HepG2 (cell line): ENCODE results near the gene ME3. TPM values are rescaled to one million over a fixed set of nuclear protein-coding genes. Genes with fewer than 3 reads are reported as not detected.

Experiments
- BCL6 ChIP-seq: IDR thresholded peaks from 2 replicates; pipeline ENCODE4 v1.6.1; 2016; ENCODE audit warnings: missing genetic modification reagents, missing compliant biosample characterization
- CBX5 ChIP-seq: sonication (generic); formaldehyde crosslinking; IDR thresholded peaks from 2 replicates; pipeline ENCODE4 v1.4.0; 2020; ENCODE audit warnings: missing genetic modification reagents, borderline replicate concordance
- ELF1 ChIP-seq: sonication (generic); formaldehyde crosslinking; IDR thresholded peaks from 2 replicates; pipeline ENCODE4 v1.4.0; 2020; ENCODE audit warnings: missing genetic modification reagents
- NFYB ChIP-seq: sonication (generic); formaldehyde crosslinking; IDR thresholded peaks from 2 replicates; pipeline ENCODE4 v1.4.0; 2020; ENCODE audit warnings: missing genetic modification reagents
- NR2C2 ChIP-seq: sonication (generic); formaldehyde crosslinking; IDR thresholded peaks from 2 replicates; pipeline ENCODE4 v1.4.0; 2020; ENCODE audit warnings: missing genetic modification reagents, mild to moderate bottlenecking, moderate library complexity, borderline replicate concordance
- SIN3A ChIP-seq: IDR thresholded peaks from 2 replicates; pipeline ENCODE4 v1.6.1; 2011; ENCODE audit warnings: low read depth, mild to moderate bottlenecking, control low read depth, low read length, borderline replicate concordance
- ZNF34 ChIP-seq: sonication (generic); formaldehyde crosslinking; IDR thresholded peaks from 2 replicates; pipeline ENCODE4 v1.4.0; 2020; ENCODE audit warnings: mild to moderate bottlenecking, missing genetic modification reagents, borderline replicate concordance
- ZNF598 ChIP-seq: sonication (generic); formaldehyde crosslinking; IDR thresholded peaks from 2 replicates; pipeline ENCODE4 v1.5.1; 2020; ENCODE audit warnings: mild to moderate bottlenecking, missing genetic modification reagents, borderline replicate concordance
- ZNF644 ChIP-seq: IDR thresholded peaks from 2 replicates; pipeline ENCODE4 v1.6.1; 2016; ENCODE audit warnings: low read depth
- polyA plus RNA-seq, 8 experiments: library from polyadenylated mRNA; depleted of rRNA in 3 of 8; stranded (reverse) in 7 of 8; unstranded in 1 of 8; fragments of >200 nt; fragmentation: Illumina TruSeq in 4 of 8; extraction: Trizol in 4 of 8; gene quantifications; 2 replicates each; pipeline versions ENCODE4 v1.2.1 to v1.2.3, GENCODE V29; 2011 to 2016; ENCODE audit warnings: low read depth in 4 of 8, missing spikeins in 1 of 8, mixed read lengths in 1 of 8; ENCODE audit not compliant: insufficient read depth in 1 of 8
- total RNA-seq, 5 experiments: library from RNA; depleted of rRNA; stranded (reverse); fragments of >200 nt; fragmentation: Illumina TruSeq; extraction: Trizol; gene quantifications; 2 replicates each; pipeline ENCODE4 v1.2.3, GENCODE V29; 2016; ENCODE audit warnings: low read depth in 1 of 5
- TF ChIP-seq, protein P1 (sequence below): sonication (generic); formaldehyde crosslinking; IDR thresholded peaks from 2 replicates; pipeline ENCODE4 v1.4.0; 2020; ENCODE audit warnings: missing genetic modification reagents
- TF ChIP-seq, protein P2 (sequence below): IDR thresholded peaks from 2 replicates; pipeline ENCODE4 v1.4.0; 2020; ENCODE audit warnings: mild to moderate bottlenecking, missing genetic modification reagents
- TF ChIP-seq, protein P3 (sequence below): sonication (generic); formaldehyde crosslinking; IDR thresholded peaks from 2 replicates; pipeline ENCODE4 v1.5.1; 2020; ENCODE audit warnings: mild to moderate bottlenecking, missing genetic modification reagents, borderline replicate concordance
- TF ChIP-seq, protein P4 (sequence below): sonication (generic); formaldehyde crosslinking; IDR thresholded peaks from 2 replicates; pipeline ENCODE4 v1.4.0; 2020; ENCODE audit warnings: missing genetic modification reagents, mild to moderate bottlenecking, borderline replicate concordance

The ME3 gene
- total and polyA plus RNA-seq, 2 of the 13 experiments (the other 11 are each of a cell fraction or from before 2014, with no cell fraction given): not detected

DNA sequence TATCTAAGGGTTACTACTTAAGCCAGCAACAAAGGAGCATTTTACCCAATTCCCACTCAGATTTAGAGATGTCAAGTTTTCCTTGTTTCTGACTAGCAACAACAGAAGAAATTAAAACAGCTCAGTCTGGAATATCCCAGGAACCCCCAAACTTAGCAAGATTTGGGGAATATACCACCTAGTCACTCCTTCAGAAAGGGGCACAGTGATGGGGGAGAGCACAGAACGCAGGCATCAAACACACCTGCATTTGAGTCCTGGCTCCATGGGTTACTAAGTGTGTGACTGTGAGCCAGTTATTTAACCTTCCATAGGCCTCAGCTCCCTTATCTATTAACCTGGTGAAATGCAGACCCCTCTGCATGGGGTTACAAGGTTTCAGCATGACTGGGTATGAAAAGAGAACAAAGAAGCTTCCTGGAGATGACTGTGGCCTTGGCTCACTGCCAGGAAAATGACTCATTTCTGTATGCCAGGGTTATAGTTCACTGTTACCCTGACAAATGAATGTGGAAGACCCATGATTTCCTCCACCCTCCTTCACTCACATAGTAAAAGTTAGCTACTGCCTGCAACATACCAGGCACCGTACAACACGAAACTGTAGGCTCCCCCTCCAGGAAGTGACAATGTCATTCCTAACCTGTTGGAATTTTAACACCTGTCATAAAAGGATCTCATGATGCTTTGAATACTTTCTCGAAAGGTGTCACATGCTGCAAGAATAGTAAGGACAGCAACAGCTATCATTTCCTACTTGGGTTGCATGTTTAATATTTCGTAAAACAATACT is 79.6 kb downstream of the ME3 start (continued):
- TF ChIP-seq NR2C2 (CRISPR knock-in tag) (peak; percentile 58; the same call in 1 of the 2 replicates), ZNF34 (no peak), ZNF644 (CRISPR knock-in tag) (0 out of 2 replicates have a peak, but pooled peaks have one; percentile 22), CBX5 (CRISPR knock-in tag) (0 out of 2 replicates have a peak, but pooled peaks have one; percentile 30), BCL6 (CRISPR knock-in tag) (0 out of 2 replicates have a peak, but pooled peaks have one; percentile 58), ZNF598 (CRISPR knock-in tag) (no peak), NFYB (no peak), ELF1 (peak; percentile 51), SIN3A (no peak)
- TF ChIP-seq, protein P1, sequence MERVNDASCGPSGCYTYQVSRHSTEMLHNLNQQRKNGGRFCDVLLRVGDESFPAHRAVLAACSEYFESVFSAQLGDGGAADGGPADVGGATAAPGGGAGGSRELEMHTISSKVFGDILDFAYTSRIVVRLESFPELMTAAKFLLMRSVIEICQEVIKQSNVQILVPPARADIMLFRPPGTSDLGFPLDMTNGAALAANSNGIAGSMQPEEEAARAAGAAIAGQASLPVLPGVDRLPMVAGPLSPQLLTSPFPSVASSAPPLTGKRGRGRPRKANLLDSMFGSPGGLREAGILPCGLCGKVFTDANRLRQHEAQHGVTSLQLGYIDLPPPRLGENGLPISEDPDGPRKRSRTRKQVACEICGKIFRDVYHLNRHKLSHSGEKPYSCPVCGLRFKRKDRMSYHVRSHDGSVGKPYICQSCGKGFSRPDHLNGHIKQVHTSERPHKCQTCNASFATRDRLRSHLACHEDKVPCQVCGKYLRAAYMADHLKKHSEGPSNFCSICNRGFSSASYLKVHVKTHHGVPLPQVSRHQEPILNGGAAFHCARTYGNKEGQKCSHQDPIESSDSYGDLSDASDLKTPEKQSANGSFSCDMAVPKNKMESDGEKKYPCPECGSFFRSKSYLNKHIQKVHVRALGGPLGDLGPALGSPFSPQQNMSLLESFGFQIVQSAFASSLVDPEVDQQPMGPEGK (CRISPR knock-in tag): 0 out of 2 replicates have a peak, but pooled peaks have one; percentile 22
- TF ChIP-seq, protein P2, sequence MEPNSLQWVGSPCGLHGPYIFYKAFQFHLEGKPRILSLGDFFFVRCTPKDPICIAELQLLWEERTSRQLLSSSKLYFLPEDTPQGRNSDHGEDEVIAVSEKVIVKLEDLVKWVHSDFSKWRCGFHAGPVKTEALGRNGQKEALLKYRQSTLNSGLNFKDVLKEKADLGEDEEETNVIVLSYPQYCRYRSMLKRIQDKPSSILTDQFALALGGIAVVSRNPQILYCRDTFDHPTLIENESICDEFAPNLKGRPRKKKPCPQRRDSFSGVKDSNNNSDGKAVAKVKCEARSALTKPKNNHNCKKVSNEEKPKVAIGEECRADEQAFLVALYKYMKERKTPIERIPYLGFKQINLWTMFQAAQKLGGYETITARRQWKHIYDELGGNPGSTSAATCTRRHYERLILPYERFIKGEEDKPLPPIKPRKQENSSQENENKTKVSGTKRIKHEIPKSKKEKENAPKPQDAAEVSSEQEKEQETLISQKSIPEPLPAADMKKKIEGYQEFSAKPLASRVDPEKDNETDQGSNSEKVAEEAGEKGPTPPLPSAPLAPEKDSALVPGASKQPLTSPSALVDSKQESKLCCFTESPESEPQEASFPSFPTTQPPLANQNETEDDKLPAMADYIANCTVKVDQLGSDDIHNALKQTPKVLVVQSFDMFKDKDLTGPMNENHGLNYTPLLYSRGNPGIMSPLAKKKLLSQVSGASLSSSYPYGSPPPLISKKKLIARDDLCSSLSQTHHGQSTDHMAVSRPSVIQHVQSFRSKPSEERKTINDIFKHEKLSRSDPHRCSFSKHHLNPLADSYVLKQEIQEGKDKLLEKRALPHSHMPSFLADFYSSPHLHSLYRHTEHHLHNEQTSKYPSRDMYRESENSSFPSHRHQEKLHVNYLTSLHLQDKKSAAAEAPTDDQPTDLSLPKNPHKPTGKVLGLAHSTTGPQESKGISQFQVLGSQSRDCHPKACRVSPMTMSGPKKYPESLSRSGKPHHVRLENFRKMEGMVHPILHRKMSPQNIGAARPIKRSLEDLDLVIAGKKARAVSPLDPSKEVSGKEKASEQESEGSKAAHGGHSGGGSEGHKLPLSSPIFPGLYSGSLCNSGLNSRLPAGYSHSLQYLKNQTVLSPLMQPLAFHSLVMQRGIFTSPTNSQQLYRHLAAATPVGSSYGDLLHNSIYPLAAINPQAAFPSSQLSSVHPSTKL (CRISPR knock-in tag): peak; percentile 83
- TF ChIP-seq, protein P3, sequence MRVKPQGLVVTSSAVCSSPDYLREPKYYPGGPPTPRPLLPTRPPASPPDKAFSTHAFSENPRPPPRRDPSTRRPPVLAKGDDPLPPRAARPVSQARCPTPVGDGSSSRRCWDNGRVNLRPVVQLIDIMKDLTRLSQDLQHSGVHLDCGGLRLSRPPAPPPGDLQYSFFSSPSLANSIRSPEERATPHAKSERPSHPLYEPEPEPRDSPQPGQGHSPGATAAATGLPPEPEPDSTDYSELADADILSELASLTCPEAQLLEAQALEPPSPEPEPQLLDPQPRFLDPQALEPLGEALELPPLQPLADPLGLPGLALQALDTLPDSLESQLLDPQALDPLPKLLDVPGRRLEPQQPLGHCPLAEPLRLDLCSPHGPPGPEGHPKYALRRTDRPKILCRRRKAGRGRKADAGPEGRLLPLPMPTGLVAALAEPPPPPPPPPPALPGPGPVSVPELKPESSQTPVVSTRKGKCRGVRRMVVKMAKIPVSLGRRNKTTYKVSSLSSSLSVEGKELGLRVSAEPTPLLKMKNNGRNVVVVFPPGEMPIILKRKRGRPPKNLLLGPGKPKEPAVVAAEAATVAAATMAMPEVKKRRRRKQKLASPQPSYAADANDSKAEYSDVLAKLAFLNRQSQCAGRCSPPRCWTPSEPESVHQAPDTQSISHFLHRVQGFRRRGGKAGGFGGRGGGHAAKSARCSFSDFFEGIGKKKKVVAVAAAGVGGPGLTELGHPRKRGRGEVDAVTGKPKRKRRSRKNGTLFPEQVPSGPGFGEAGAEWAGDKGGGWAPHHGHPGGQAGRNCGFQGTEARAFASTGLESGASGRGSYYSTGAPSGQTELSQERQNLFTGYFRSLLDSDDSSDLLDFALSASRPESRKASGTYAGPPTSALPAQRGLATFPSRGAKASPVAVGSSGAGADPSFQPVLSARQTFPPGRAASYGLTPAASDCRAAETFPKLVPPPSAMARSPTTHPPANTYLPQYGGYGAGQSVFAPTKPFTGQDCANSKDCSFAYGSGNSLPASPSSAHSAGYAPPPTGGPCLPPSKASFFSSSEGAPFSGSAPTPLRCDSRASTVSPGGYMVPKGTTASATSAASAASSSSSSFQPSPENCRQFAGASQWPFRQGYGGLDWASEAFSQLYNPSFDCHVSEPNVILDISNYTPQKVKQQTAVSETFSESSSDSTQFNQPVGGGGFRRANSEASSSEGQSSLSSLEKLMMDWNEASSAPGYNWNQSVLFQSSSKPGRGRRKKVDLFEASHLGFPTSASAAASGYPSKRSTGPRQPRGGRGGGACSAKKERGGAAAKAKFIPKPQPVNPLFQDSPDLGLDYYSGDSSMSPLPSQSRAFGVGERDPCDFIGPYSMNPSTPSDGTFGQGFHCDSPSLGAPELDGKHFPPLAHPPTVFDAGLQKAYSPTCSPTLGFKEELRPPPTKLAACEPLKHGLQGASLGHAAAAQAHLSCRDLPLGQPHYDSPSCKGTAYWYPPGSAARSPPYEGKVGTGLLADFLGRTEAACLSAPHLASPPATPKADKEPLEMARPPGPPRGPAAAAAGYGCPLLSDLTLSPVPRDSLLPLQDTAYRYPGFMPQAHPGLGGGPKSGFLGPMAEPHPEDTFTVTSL (CRISPR knock-in tag): peak; percentile 70; the same call in 1 of the 2 replicates
- TF ChIP-seq, protein P4, sequence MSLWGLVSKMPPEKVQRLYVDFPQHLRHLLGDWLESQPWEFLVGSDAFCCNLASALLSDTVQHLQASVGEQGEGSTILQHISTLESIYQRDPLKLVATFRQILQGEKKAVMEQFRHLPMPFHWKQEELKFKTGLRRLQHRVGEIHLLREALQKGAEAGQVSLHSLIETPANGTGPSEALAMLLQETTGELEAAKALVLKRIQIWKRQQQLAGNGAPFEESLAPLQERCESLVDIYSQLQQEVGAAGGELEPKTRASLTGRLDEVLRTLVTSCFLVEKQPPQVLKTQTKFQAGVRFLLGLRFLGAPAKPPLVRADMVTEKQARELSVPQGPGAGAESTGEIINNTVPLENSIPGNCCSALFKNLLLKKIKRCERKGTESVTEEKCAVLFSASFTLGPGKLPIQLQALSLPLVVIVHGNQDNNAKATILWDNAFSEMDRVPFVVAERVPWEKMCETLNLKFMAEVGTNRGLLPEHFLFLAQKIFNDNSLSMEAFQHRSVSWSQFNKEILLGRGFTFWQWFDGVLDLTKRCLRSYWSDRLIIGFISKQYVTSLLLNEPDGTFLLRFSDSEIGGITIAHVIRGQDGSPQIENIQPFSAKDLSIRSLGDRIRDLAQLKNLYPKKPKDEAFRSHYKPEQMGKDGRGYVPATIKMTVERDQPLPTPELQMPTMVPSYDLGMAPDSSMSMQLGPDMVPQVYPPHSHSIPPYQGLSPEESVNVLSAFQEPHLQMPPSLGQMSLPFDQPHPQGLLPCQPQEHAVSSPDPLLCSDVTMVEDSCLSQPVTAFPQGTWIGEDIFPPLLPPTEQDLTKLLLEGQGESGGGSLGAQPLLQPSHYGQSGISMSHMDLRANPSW (CRISPR knock-in tag): 0 out of 2 replicates have a peak, but pooled peaks have one; percentile 34
